H9 (cell line): ENCODE measurements around the gene ITGAE. TPM values are rescaled to one million over a fixed set of nuclear protein-coding genes. Genes with fewer than 3 reads are reported as not detected.

Experiments
- DNase-seq: peaks from one replicate; pipeline ENCODE4 v3.0.0-alpha.2; 2017
- H2AFZ ChIP-seq: one replicate; pipeline ENCODE4 v1.6.1; 2013; ENCODE audit warnings: mild to moderate bottlenecking, low read length, control low read depth, moderate library complexity
- H2AK5ac ChIP-seq: 2 replicates; pipeline ENCODE4 v1.6.1; 2013; ENCODE audit warnings: low read length, control low read depth, mixed read lengths; ENCODE audit not compliant: insufficient read length
- H2BK120ac ChIP-seq: one replicate; pipeline ENCODE4 v1.6.1; 2013; ENCODE audit warnings: low read depth, mild to moderate bottlenecking, low read length, control low read depth, inconsistent platforms; ENCODE audit not compliant: poor library complexity, severe bottlenecking
- H2BK12ac ChIP-seq: 2 replicates; pipeline ENCODE4 v1.6.1; 2013; ENCODE audit warnings: low read length, control low read depth, mixed read lengths, low read depth; ENCODE audit not compliant: insufficient read length
- H2BK15ac ChIP-seq: 2 replicates; pipeline ENCODE4 v1.6.1; 2013; ENCODE audit warnings: low read depth, low read length, control low read depth
- H2BK20ac ChIP-seq: one replicate; pipeline ENCODE4 v1.6.1; 2013; ENCODE audit warnings: low read depth, mild to moderate bottlenecking, low read length, control low read depth, inconsistent platforms; ENCODE audit not compliant: poor library complexity, severe bottlenecking
- H2BK5ac ChIP-seq: 2 replicates; pipeline ENCODE4 v1.6.1; 2013; ENCODE audit warnings: low read length, control low read depth, mixed read lengths; ENCODE audit not compliant: insufficient read length
- H3K14ac ChIP-seq: 2 replicates; pipeline ENCODE4 v1.6.1; 2013; ENCODE audit warnings: low read length, control low read depth; ENCODE audit not compliant: insufficient read depth
- H3K18ac ChIP-seq: 2 replicates; pipeline ENCODE4 v1.6.1; 2013; ENCODE audit warnings: low read depth, mild to moderate bottlenecking, mixed read lengths, low read length, control low read depth; ENCODE audit not compliant: insufficient read length
- H3K23ac ChIP-seq: 2 replicates; pipeline ENCODE4 v1.6.1; 2013; ENCODE audit warnings: low read length, control low read depth, mixed read lengths, low read depth; ENCODE audit not compliant: insufficient read length
- H3K23me2 ChIP-seq: 2 replicates; pipeline ENCODE4 v1.6.1; 2013; ENCODE audit warnings: low read depth, mild to moderate bottlenecking, mixed read lengths, low read length, control low read depth; ENCODE audit not compliant: insufficient read length, poor library complexity, severe bottlenecking
- H3K27ac ChIP-seq: 2 replicates; pipeline ENCODE4 v1.5.1; 2013; ENCODE audit warnings: low read length, control low read depth, mixed read lengths, low read depth; ENCODE audit not compliant: insufficient read length
- H3K27me3 ChIP-seq: 2 replicates; pipeline ENCODE4 v1.6.1; 2013; ENCODE audit warnings: low read length, control low read depth, inconsistent platforms; ENCODE audit not compliant: insufficient read depth
- H3K4ac ChIP-seq: 2 replicates; pipeline ENCODE4 v1.6.1; 2013; ENCODE audit warnings: low read depth, mild to moderate bottlenecking, control low read depth, inconsistent platforms, low read length, moderate library complexity
- H3K4me1 ChIP-seq: 2 replicates; pipeline ENCODE4 v1.6.1; 2013; ENCODE audit warnings: low read length, control low read depth, inconsistent platforms; ENCODE audit not compliant: insufficient read depth
- H3K4me2 ChIP-seq: 2 replicates; pipeline ENCODE4 v1.6.1; 2013; ENCODE audit warnings: low read length, control low read depth, mixed read lengths; ENCODE audit not compliant: insufficient read length, insufficient read depth
- H3K56ac ChIP-seq: 2 replicates; pipeline ENCODE4 v1.6.1; 2013; ENCODE audit warnings: low read depth, mild to moderate bottlenecking, mixed read lengths, low read length, control low read depth; ENCODE audit not compliant: insufficient read length
- H3K79me1 ChIP-seq: 2 replicates; pipeline ENCODE4 v1.6.1; 2013; ENCODE audit warnings: low read depth, mild to moderate bottlenecking, moderate library complexity, low read length, control low read depth, inconsistent platforms; ENCODE audit not compliant: insufficient read depth, poor library complexity, severe bottlenecking
- H3K79me2 ChIP-seq: 2 replicates; pipeline ENCODE4 v1.6.1; 2013; ENCODE audit warnings: low read length, control low read depth, inconsistent platforms; ENCODE audit not compliant: insufficient read depth
- H3K9ac ChIP-seq: 2 replicates; pipeline ENCODE4 v1.6.1; 2013; ENCODE audit warnings: low read length, control low read depth, mixed read lengths; ENCODE audit not compliant: insufficient read length; ENCODE audit errors: extremely low read depth
- H3K9me3 ChIP-seq: one replicate; pipeline ENCODE4 v1.6.1; 2013; ENCODE audit warnings: low read depth, low read length, inconsistent platforms; ENCODE audit not compliant: control insufficient read depth
- H3T11ph ChIP-seq: one replicate; pipeline ENCODE4 v1.6.1; 2013; ENCODE audit warnings: mild to moderate bottlenecking, low read length, control low read depth, inconsistent platforms
- H4K20me1 ChIP-seq: one replicate; pipeline ENCODE4 v1.6.1; 2013; ENCODE audit not compliant: control insufficient read depth, insufficient read length, insufficient read depth
- H4K5ac ChIP-seq: 2 replicates; pipeline ENCODE4 v1.6.1; 2013; ENCODE audit warnings: low read depth, mild to moderate bottlenecking, mixed read lengths, low read length, control low read depth; ENCODE audit not compliant: insufficient read length
- H4K8ac ChIP-seq: replicated peaks from 2 replicates; pipeline ENCODE4 v1.6.1; 2013; ENCODE audit warnings: low read length, control low read depth, mixed read lengths, low read depth; ENCODE audit not compliant: insufficient read length
- H4K91ac ChIP-seq: 2 replicates; pipeline ENCODE4 v1.6.1; 2013; ENCODE audit warnings: low read depth, mild to moderate bottlenecking, moderate library complexity, mixed read lengths, low read length, control low read depth; ENCODE audit not compliant: insufficient read length
- H3K27ac Mint-ChIP-seq, 3 experiments: 2 replicates in 2 of 3; 3 replicates in 1 of 3; pipeline ENCODE4 v1.8.0; 2020 to 2021; ENCODE audit warnings: mixed read lengths in 3 of 3, mild to moderate bottlenecking in 1 of 3, moderate library complexity in 1 of 3
- H3K27me3 Mint-ChIP-seq: 2 replicates; pipeline ENCODE4 v1.8.0; 2021; ENCODE audit warnings: low read depth, mild to moderate bottlenecking, moderate library complexity, mixed read lengths
- H3K36me3 Mint-ChIP-seq, 3 experiments: 2 replicates in 2 of 3; 3 replicates in 1 of 3; pipeline ENCODE4 v1.8.0; 2020 to 2021; ENCODE audit warnings: low read depth in 3 of 3, mixed read lengths in 3 of 3; ENCODE audit not compliant: insufficient read depth in 1 of 3
- H3K4me1 Mint-ChIP-seq, 2 experiments: 2 replicates each; pipeline ENCODE4 v1.8.0; 2020; ENCODE audit warnings: mixed read lengths in 2 of 2
- H3K4me3 Mint-ChIP-seq, 2 experiments: 2 replicates in 1 of 2; 3 replicates in 1 of 2; pipeline ENCODE4 v1.8.0; 2020 to 2021; ENCODE audit warnings: mild to moderate bottlenecking in 2 of 2, mixed read lengths in 2 of 2, moderate library complexity in 1 of 2
- H3K9me3 Mint-ChIP-seq, 2 experiments: 2 replicates in 1 of 2; 3 replicates in 1 of 2; pipeline ENCODE4 v1.8.0; 2020; ENCODE audit warnings: mild to moderate bottlenecking in 2 of 2, mixed read lengths in 2 of 2, moderate library complexity in 1 of 2
- WGBS: extraction: QIAGEN DNeasy Blood & Tissue Kit; methylation state at CpG from one replicate; pipeline ENCODE4 v1.1.7; 2013; ENCODE audit warnings: missing lambda C conversion rate, low lambda C conversion rate, mixed read lengths; ENCODE audit not compliant: insufficient read length; ENCODE audit errors: extremely low coverage; 5-methylcytosine and 5-hydroxymethylcytosine counted together
- total RNA-seq: library from RNA; stranded (reverse); gene quantifications from 2 replicates; pipeline ENCODE4 v1.2.1, GENCODE V29; 2021
- TF ChIP-seq, protein P1 (sequence below): fragments of 200-600 bp; sonication (generic); conservative IDR thresholded peaks from 3 replicates; pipeline ENCODE4 v1.8.0; 2021; ENCODE audit warnings: antibody characterized with exemption, mild to moderate bottlenecking

ITGAE gene
- total RNA-seq, 1 experiment from 2014 or later, result 23.5 TPM

DNA sequence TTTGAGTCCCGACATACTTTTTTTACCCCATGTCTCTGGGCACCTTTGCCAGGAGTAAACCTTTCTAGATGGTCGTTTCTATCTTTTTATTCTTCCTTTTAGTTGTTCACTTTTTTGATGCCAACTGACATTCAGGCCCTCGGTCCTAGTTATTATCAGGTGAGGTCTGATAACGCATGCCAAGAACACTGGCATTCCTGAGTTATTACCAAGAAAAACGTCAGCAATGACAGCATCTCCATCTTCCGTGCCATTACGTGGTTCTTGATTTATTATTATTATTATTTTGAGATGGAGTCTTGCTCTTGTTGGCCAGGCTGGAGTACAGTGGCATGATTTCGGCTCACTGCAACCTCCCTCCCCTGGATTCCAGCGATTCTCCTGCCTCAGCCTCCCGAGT is 55.9 kb downstream of the ITGAE start:
- Histone ChIP-seq H3K9ac (no peak overlapping the region), H3K79me2 (no peaks in the 10 kb centered on the region), H2BK12ac (no peak overlapping the region), H2BK120ac (no peak overlapping the region), H3K27ac (no peak overlapping the region), H3K23me2 (no peaks in the 10 kb centered on the region), H3K56ac (no peak overlapping the region), H3K4me1 (no peaks in the 10 kb centered on the region), H2BK20ac (no peak overlapping the region), H3K79me1 (no peaks in the 10 kb centered on the region), H4K91ac (no peak overlapping the region), H3K4me2 (no peak overlapping the region), H3K4ac (no peak overlapping the region), H3K14ac (no peak overlapping the region), H3K23ac (no peak overlapping the region), H3T11ph (no peak overlapping the region), H4K5ac (no peak overlapping the region), H2BK5ac (no peak overlapping the region), H3K18ac (no peak overlapping the region), H4K20me1 (no peaks in the 10 kb centered on the region), H3K9me3 (no peaks in the 10 kb centered on the region), H3K27me3 (no peaks in the 10 kb centered on the region), H2AK5ac (no peak overlapping the region), H2AFZ (no peak overlapping the region), H4K8ac (no peak overlapping the region), H2BK15ac (no peak overlapping the region)
- Mint-ChIP-seq H3K4me3 (no peak overlapping the region), H3K27ac (no peak overlapping the region), H3K4me1 (peaks cover 5 to 9% of the 10 kb centered on the region in 2 experiments), H3K27me3 (peaks cover 3% of the 10 kb centered on the region; the same call in 1 of the 2 replicates), H3K9me3 (no peaks in the 10 kb centered on the region), H3K36me3 (no peaks in the 10 kb centered on the region)
- WGBS, result no CpG with 5 or more reads among the region's 10 CpGs
- TF ChIP-seq, protein P1, sequence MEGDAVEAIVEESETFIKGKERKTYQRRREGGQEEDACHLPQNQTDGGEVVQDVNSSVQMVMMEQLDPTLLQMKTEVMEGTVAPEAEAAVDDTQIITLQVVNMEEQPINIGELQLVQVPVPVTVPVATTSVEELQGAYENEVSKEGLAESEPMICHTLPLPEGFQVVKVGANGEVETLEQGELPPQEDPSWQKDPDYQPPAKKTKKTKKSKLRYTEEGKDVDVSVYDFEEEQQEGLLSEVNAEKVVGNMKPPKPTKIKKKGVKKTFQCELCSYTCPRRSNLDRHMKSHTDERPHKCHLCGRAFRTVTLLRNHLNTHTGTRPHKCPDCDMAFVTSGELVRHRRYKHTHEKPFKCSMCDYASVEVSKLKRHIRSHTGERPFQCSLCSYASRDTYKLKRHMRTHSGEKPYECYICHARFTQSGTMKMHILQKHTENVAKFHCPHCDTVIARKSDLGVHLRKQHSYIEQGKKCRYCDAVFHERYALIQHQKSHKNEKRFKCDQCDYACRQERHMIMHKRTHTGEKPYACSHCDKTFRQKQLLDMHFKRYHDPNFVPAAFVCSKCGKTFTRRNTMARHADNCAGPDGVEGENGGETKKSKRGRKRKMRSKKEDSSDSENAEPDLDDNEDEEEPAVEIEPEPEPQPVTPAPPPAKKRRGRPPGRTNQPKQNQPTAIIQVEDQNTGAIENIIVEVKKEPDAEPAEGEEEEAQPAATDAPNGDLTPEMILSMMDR, result no peak
- DNase-seq, result no peak
